ENCODE measurements around the gene GNA12. TPM values are rescaled to one million over a fixed set of nuclear protein-coding genes. Genes with fewer than 3 reads are reported as not detected.

GNA12 gene
- total and polyA plus RNA-seq, 10 of the 15 experiments (the other 5 are each of a cell fraction or from before 2014, with no cell fraction given), result 1.9 to 51.8 (median 12.6) TPM

- Histone ChIP-seq H3K9ac (ENCODE audit: control insufficient read depth, insufficient read depth, low read length) (no peak overlapping the region), H3K36me3 (ENCODE audit: control insufficient read depth in 2 of 2, insufficient read depth in 2 of 2, low read length in 1 of 2) (no peaks in the 10 kb centered on the region), H3K79me2 (ENCODE audit: control insufficient read depth, insufficient read depth, low read length) (peaks cover 10% of the 10 kb centered on the region), H3K4me2 (ENCODE audit: control insufficient read depth, insufficient read depth) (no peak overlapping the region), H2AFZ (ENCODE audit: control insufficient read depth, low read depth, low read length) (no peak overlapping the region), H3K4me3 (no peak overlapping the region), H3K27ac (ENCODE audit: control insufficient read depth, insufficient read depth) (no peak overlapping the region), H4K20me1 (ENCODE audit: control insufficient read depth, insufficient read depth) (no peaks in the 10 kb centered on the region), H3K27me3 (replicated peaks in 1 of 2; ENCODE audit: control insufficient read depth in 2 of 2, insufficient read depth in 2 of 2, low read length in 1 of 2) (no peaks in the 10 kb centered on the region), H3K4me1 (ENCODE audit: control insufficient read depth, insufficient read depth, low read length) (peaks cover 49% of the 10 kb centered on the region), H3K9me3 (replicated peaks; ENCODE audit: control insufficient read depth, insufficient read depth, low read length) (no peaks in the 10 kb centered on the region)
- DNase-seq (ENCODE audit: low read depth, low spot score) (no peak), FAIRE-seq (no peak), ATAC-seq (no peak)
- WGBS (ENCODE audit: insufficient coverage, insufficient replicate concordance, low lambda C conversion rate, missing lambda C conversion rate), result 98% methylated on average over 5 of the region's 5 CpGs
- ChIA-PET CTCF (interaction anchor here (1.8 kb wide), 1 partner anchor 42 kb away, joined by 7 read pairs; no protein-coding TSS in a partner anchor), RAD21 (ENCODE audit: unreplicated experiment) (no interaction called here), SMC1A (ENCODE audit: uncharacterized antibody, unreplicated experiment) (interaction anchor here (2.2 to 3.9 kb wide), 3 partner anchors 18 to 113 kb away, joined by 11 to 18 read pairs (median 12); no protein-coding TSS in a partner anchor), POLR2A (no interaction called here)
- in situ Hi-C loops (cut with MboI), result no loop called here
- BruUV-seq (replicated peaks), result no TSS peak
- no peak for TF ChIP-seq MEF2B (IDR thresholded peaks at IDR 0.05; ENCODE audit: partially characterized antibody, poor library complexity, severe bottlenecking)
- no peak for TF ChIP-seq EGR1 (IDR thresholded peaks at IDR 0.05; ENCODE audit: borderline replicate concordance in 1 of 2, low read depth in 2 of 2, low read length in 2 of 2)
- no peak for TF ChIP-seq ATF3 (IDR thresholded peaks at IDR 0.05; ENCODE audit: borderline replicate concordance, extremely low read depth, low read depth, low read length)
- no peak for TF ChIP-seq MTA2 (IDR thresholded peaks at IDR 0.05; ENCODE audit: low read depth)
- TF ChIP-seq NFYB (IDR thresholded peaks at IDR 0.05; ENCODE audit: insufficient read depth, low read depth, low read length), result no peak
- TF ChIP-seq TARDBP (IDR thresholded peaks at IDR 0.05; ENCODE audit: borderline replicate concordance), result no peak
- TF ChIP-seq ATF2 (IDR thresholded peaks at IDR 0.05; ENCODE audit: low read length), result no peak
- no peak for TF ChIP-seq ELK1 (IDR thresholded peaks at IDR 0.05; ENCODE audit: low read depth, low read length)
- TF ChIP-seq ETV6 (conservative IDR thresholded peaks at IDR 0.05 in 1 of 2, IDR thresholded peaks at IDR 0.05 in 1 of 2; ENCODE audit: borderline replicate concordance in 1 of 2, low read depth in 1 of 2), result no peak
- TF ChIP-seq SMAD5 (IDR thresholded peaks at IDR 0.05; ENCODE audit: low read depth), result no peak
- TF ChIP-seq JUND (IDR thresholded peaks at IDR 0.05; ENCODE audit: low read depth, low read length), result no peak
- no peak for TF ChIP-seq PRDM15 (CRISPR knock-in tag; IDR thresholded peaks at IDR 0.05)
- TF ChIP-seq RCOR1 (conservative IDR thresholded peaks at IDR 0.05; ENCODE audit: low read depth, low read length), result no peak
- no peak for TF ChIP-seq ZNF384 (IDR thresholded peaks at IDR 0.05; ENCODE audit: borderline replicate concordance, low read depth, low read length)
- TF ChIP-seq RFX5 (IDR thresholded peaks at IDR 0.05; ENCODE audit: low read depth, low read length), result no peak
- TF ChIP-seq LARP7 (IDR thresholded peaks at IDR 0.05), result no peak
- no peak for TF ChIP-seq HCFC1 (IDR thresholded peaks at IDR 0.05; ENCODE audit: low read length)
- TF ChIP-seq BACH1 (IDR thresholded peaks at IDR 0.05; ENCODE audit: borderline replicate concordance), result no peak
- TF ChIP-seq STAT1 (conservative IDR thresholded peaks at IDR 0.05), result no peak
- intact Hi-C loops (cut with micrococcal nuclease; ENCODE audit: unreplicated experiment), result loop anchor here (5.0 kb wide), 1 partner anchor 66 kb away; no protein-coding TSS in a partner anchor
Measured at GRCh38 chr7:2823130-2823529, 21.0 kb downstream of the GNA12 start.
